SH-SY5Y (cell line): Measurements from ENCODE around the gene PDCD7.

Source experiments
- GATA2 ChIP-seq: IDR thresholded peaks from 2 replicates; pipeline ENCODE4 v1.6.1; 2011; ENCODE audit warnings: mild to moderate bottlenecking, low read depth, low read length
- GATA3 ChIP-seq: IDR thresholded peaks from 2 replicates; pipeline ENCODE4 v1.6.1; 2011; ENCODE audit warnings: low read depth, mild to moderate bottlenecking, low read length, moderate library complexity

GRCh38 chr15:65094294-65094995 is 39.2 kb downstream of the PDCD7 start:
- TF ChIP-seq GATA2 (no peak), GATA3 (no peak)
